Testis (tissue), 2 donors: ENCODE measurements around the gene MYBPH.

ENCODE experiments used
- POLR2A ChIP-seq: fragments of 450-650 bp; IDR thresholded peaks from one replicate; pipeline ENCODE4 v1.6.1; 2017; ENCODE audit warnings: antibody characterized with exemption, mild to moderate bottlenecking, moderate library complexity
- TF ChIP-seq, protein P1 (sequence below), 3 experiments: fragments of 450-650 bp in 2 of 3; fragments of 200-600 bp in 1 of 3; sonication (generic) in 1 of 3; IDR thresholded peaks; one replicate each; pipeline ENCODE4 v1.5.1; 2016 to 2019; ENCODE audit warnings: antibody characterized with exemption in 3 of 3, mild to moderate bottlenecking in 2 of 3, moderate library complexity in 1 of 3

DNA sequence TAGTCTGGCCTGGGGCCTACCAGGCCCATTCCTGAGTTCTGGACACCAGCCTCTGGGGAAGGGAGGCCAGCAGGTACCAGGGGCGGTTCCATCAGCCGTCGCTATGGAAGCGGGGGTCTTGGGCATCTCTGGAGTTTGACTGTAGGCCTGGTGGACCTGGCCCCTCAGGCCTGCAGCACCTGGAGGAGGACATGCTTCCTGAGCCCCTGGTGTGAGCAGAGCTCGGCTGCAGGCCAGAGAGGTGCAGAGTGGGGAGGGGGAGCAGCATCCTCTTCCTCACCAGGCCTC is 7.8 kb downstream of the MYBPH start:
- TF ChIP-seq, protein P1, sequence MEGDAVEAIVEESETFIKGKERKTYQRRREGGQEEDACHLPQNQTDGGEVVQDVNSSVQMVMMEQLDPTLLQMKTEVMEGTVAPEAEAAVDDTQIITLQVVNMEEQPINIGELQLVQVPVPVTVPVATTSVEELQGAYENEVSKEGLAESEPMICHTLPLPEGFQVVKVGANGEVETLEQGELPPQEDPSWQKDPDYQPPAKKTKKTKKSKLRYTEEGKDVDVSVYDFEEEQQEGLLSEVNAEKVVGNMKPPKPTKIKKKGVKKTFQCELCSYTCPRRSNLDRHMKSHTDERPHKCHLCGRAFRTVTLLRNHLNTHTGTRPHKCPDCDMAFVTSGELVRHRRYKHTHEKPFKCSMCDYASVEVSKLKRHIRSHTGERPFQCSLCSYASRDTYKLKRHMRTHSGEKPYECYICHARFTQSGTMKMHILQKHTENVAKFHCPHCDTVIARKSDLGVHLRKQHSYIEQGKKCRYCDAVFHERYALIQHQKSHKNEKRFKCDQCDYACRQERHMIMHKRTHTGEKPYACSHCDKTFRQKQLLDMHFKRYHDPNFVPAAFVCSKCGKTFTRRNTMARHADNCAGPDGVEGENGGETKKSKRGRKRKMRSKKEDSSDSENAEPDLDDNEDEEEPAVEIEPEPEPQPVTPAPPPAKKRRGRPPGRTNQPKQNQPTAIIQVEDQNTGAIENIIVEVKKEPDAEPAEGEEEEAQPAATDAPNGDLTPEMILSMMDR (IDR thresholded peaks at IDR 0.05): no peak
- TF ChIP-seq POLR2A: no peak
